IMR-90 (cell line): ENCODE results near the gene RERE. TPM values are rescaled to one million over a fixed set of nuclear protein-coding genes. Genes with fewer than 3 reads are reported as not detected.

Experiments used
- ATAC-seq: fragments of 200-7000 bp; cut with Tn5 transposase; 2 replicates; pipeline ENCODE4 v1.9.1; 2020; ENCODE audit warnings: low read depth, mild to moderate bottlenecking, moderate library complexity
- BruUV-seq: library from RNA; stranded (reverse); fragments of 400-500 nt; replicated peaks from 2 replicates; lab custom pipeline; 2021; lab: Mats Ljungman, UMichigan
- CTCF ChIA-PET: fragments of 300-600 bp; formaldehyde crosslinking; extraction: SDS; loops from one replicate; lab custom pipeline; 2021; ENCODE audit warnings: antibody characterized with exemption; lab: Yijun Ruan, JAX
- POLR2A ChIA-PET: fragments of 300-600 bp; sonication (Branson Sonifier 250); formaldehyde crosslinking; loops from one replicate; lab custom pipeline; 2022; ENCODE audit warnings: antibody characterized with exemption; ENCODE audit not compliant: unreplicated experiment; lab: Charles Lee
- DNase-seq: peaks from one replicate; pipeline ENCODE4 v3.0.0; 2013
- H2AFZ ChIP-seq: replicated peaks from 2 replicates; pipeline ENCODE3; 2013; ENCODE audit warnings: low read length, mild to moderate bottlenecking; ENCODE audit not compliant: poor library complexity
- H2AK5ac ChIP-seq: 2 replicates; pipeline ENCODE4 v1.6.1; 2013; ENCODE audit warnings: low read depth, low read length, inconsistent platforms
- H2AK9ac ChIP-seq: replicated peaks from 2 replicates; pipeline ENCODE3; 2013; ENCODE audit warnings: mild to moderate bottlenecking, low read depth, low read length, moderate library complexity; ENCODE audit not compliant: poor library complexity
- H2BK120ac ChIP-seq: 2 replicates; pipeline ENCODE4 v1.6.1; 2013; ENCODE audit warnings: low read depth, low read length, inconsistent platforms
- H2BK15ac ChIP-seq: 3 replicates; pipeline ENCODE4 v1.6.1; 2013; ENCODE audit warnings: low read depth, low read length, inconsistent platforms
- H2BK20ac ChIP-seq: 2 replicates; pipeline ENCODE4 v1.6.1; 2013; ENCODE audit warnings: low read depth, mild to moderate bottlenecking, inconsistent platforms, low read length, moderate library complexity
- H2BK5ac ChIP-seq: 2 replicates; pipeline ENCODE4 v1.6.1; 2013; ENCODE audit warnings: mild to moderate bottlenecking, low read depth, low read length, inconsistent platforms; ENCODE audit not compliant: poor library complexity, severe bottlenecking
- H3K14ac ChIP-seq: replicated peaks from 2 replicates; pipeline ENCODE4 v1.6.1; 2013; ENCODE audit warnings: low read depth, low read length, inconsistent platforms
- H3K18ac ChIP-seq: 2 replicates; pipeline ENCODE4 v1.6.1; 2013; ENCODE audit warnings: low read depth, low read length, control low read depth
- H3K23ac ChIP-seq: 2 replicates; pipeline ENCODE4 v1.6.1; 2013; ENCODE audit warnings: low read depth, low read length, inconsistent platforms
- H3K27ac ChIP-seq: 2 replicates; pipeline ENCODE4 v1.5.1; 2013; ENCODE audit warnings: mild to moderate bottlenecking, control low read depth, low read length; ENCODE audit not compliant: insufficient read depth
- H3K27me3 ChIP-seq: 2 replicates; pipeline ENCODE4 v1.6.1; 2013; ENCODE audit warnings: low read length; ENCODE audit not compliant: control insufficient read depth, insufficient read depth
- H3K36me3 ChIP-seq: 2 replicates; pipeline ENCODE4 v1.6.1; 2013; ENCODE audit warnings: low read length, mixed read lengths; ENCODE audit not compliant: control insufficient read depth, insufficient read depth
- H3K4ac ChIP-seq: 2 replicates; pipeline ENCODE4 v1.6.1; 2013; ENCODE audit warnings: low read depth, low read length, inconsistent platforms
- H3K4me1 ChIP-seq: 2 replicates; pipeline ENCODE4 v1.6.1; 2013; ENCODE audit warnings: low read length, mixed read lengths; ENCODE audit not compliant: control insufficient read depth, insufficient read depth
- H3K4me2 ChIP-seq: 2 replicates; pipeline ENCODE4 v1.6.1; 2013; ENCODE audit warnings: low read depth, mild to moderate bottlenecking, control low read depth, low read length, moderate library complexity
- H3K4me3 ChIP-seq: 2 replicates; pipeline ENCODE4 v1.5.1; 2013; ENCODE audit warnings: low read depth, mild to moderate bottlenecking, control low read depth, low read length, moderate library complexity; ENCODE audit not compliant: insufficient read depth
- H3K56ac ChIP-seq: 2 replicates; pipeline ENCODE4 v1.6.1; 2013; ENCODE audit warnings: low read length, inconsistent platforms; ENCODE audit not compliant: insufficient read depth; ENCODE audit errors: extremely low read depth
- H3K79me1 ChIP-seq, 2 experiments: 2 replicates each; pipeline ENCODE4 v1.6.1; 2013; ENCODE audit warnings: low read length in 2 of 2, inconsistent platforms in 1 of 2, low read depth in 1 of 2
- H3K9ac ChIP-seq: 2 replicates; pipeline ENCODE4 v1.6.1; 2013; ENCODE audit warnings: low read depth, low read length, control low read depth
- H3K9me1 ChIP-seq: 2 replicates; pipeline ENCODE4 v1.6.1; 2013; ENCODE audit warnings: low read length, inconsistent platforms; ENCODE audit not compliant: insufficient read depth
- H3K9me3 ChIP-seq: 2 replicates; pipeline ENCODE4 v1.6.1; 2013; ENCODE audit warnings: low read length; ENCODE audit not compliant: control insufficient read depth, insufficient read depth
- H4K20me1 ChIP-seq: 2 replicates; pipeline ENCODE4 v1.6.1; 2013; ENCODE audit warnings: low read length, inconsistent platforms; ENCODE audit not compliant: insufficient read depth
- H4K5ac ChIP-seq: 2 replicates; pipeline ENCODE4 v1.6.1; 2013; ENCODE audit warnings: mild to moderate bottlenecking, low read depth, low read length, control low read depth
- H4K8ac ChIP-seq, 2 experiments: 2 replicates each; pipeline ENCODE4 v1.6.1; 2013; ENCODE audit warnings: low read depth in 2 of 2, low read length in 2 of 2, control low read depth in 1 of 2, inconsistent platforms in 1 of 2
- H4K91ac ChIP-seq: 2 replicates; pipeline ENCODE4 v1.6.1; 2013; ENCODE audit warnings: low read depth, low read length, inconsistent platforms; ENCODE audit not compliant: insufficient read depth
- MAFK ChIP-seq: IDR thresholded peaks from 2 replicates; pipeline ENCODE4 v1.6.1; 2012; ENCODE audit warnings: low read depth, low read length, improper control_type of control experiment
- RCOR1 ChIP-seq: IDR thresholded peaks from 2 replicates; pipeline ENCODE4 v1.6.1; 2012; ENCODE audit warnings: mild to moderate bottlenecking, low read length, improper control_type of control experiment; ENCODE audit not compliant: insufficient replicate concordance
- RFX5 ChIP-seq: IDR thresholded peaks from 2 replicates; pipeline ENCODE4 v1.8.0; 2012; ENCODE audit warnings: low read depth, mild to moderate bottlenecking, low read length, moderate library complexity
- WGBS, 2 experiments: methylation state at CpG; one replicate each; pipeline versions ENCODE4 v1.1.5 to v1.1.7; 2013; ENCODE audit warnings: missing lambda C conversion rate in 2 of 2; ENCODE audit not compliant: insufficient read length in 1 of 2; ENCODE audit errors: extremely low coverage in 2 of 2; 5-methylcytosine and 5-hydroxymethylcytosine counted together
- dilution Hi-C: fragments of 300-500 bp; cut with HindIII; formaldehyde crosslinking; loops from one replicate; pipeline ENCODE4 v1.14.3; 2018; ENCODE audit warnings: low sequenced_read_pairs; ENCODE audit not compliant: unreplicated experiment
- in situ Hi-C: fragments of 300-500 bp; cut with MboI; formaldehyde crosslinking; loops from 3 replicates; pipeline ENCODE4 v1.14.3; 2019; ENCODE audit warnings: low sequenced_read_pairs, inconsistent platforms, mixed read lengths
- intact Hi-C: fragments of 100-400 bp; cut with micrococcal nuclease; formaldehyde crosslinking; loops from 2 replicates; pipeline ENCODE4 v1.10.0; 2022
- polyA plus RNA-seq, 3 experiments: library from polyadenylated mRNA; depleted of rRNA; stranded (reverse); fragments of >200 nt; gene quantifications; 2 replicates each; pipeline ENCODE4 v1.2.3, GENCODE V29; 2012; ENCODE audit warnings: low replicate concordance in 1 of 3
- total RNA-seq: library from RNA; depleted of rRNA; stranded (reverse); fragments of >200 nt; gene quantifications from 2 replicates; pipeline ENCODE4 v1.2.3, GENCODE V29; 2012

The RERE gene
- total and polyA plus RNA-seq, 2 of the 4 experiments (the other 2 are of a cell fraction), result 11.5 to 25.1 TPM

DNA sequence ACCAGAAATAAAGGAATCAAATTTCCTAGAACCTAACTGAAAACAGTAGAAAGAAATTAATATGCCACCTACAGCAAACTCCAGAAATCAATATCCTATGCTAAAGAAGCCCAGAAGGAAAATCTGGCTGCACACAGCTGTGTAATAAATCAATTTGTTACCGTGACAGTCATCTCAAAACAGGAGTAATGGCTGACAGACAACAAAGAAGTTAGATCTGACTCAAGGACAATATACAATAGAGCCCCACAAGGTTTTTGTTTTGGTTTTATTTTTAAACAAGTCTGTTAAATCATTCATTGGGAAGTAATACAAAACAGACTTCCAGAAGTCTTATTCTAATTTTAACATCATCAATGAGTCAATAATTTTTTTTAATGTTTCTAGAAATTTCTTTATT is 168.4 kb downstream of the RERE start:
- Histone ChIP-seq H3K79me1 (peaks cover 43 to 76% of the 10 kb centered on the region in 2 experiments), H3K4ac (no peak overlapping the region), H3K27me3 (no peaks in the 10 kb centered on the region), H3K56ac (no peak overlapping the region), H3K18ac (no peak overlapping the region), H3K9me1 (peaks cover 20% of the 10 kb centered on the region), H2AFZ (no peak overlapping the region), H3K9ac (no peak overlapping the region), H3K14ac (no peak overlapping the region), H4K20me1 (peaks cover 64% of the 10 kb centered on the region), H2AK5ac (no peak overlapping the region), H2BK20ac (no peak overlapping the region), H4K5ac (no peak overlapping the region), H4K8ac (0 out of 4 replicates have a peak overlapping the region, but pooled peaks of 1 of the 2 experiments have one; percentile 13), H4K91ac (no peak overlapping the region), H3K27ac (no peak overlapping the region), H2BK5ac (no peak overlapping the region), H3K9me3 (no peaks in the 10 kb centered on the region), H3K36me3 (peaks cover 11% of the 10 kb centered on the region), H2BK15ac (no peak overlapping the region), H2AK9ac (no peak overlapping the region), H3K4me3 (no peak overlapping the region), H2BK120ac (no peak overlapping the region), H3K4me1 (peaks cover 17% of the 10 kb centered on the region), H3K23ac (no peak overlapping the region), H3K4me2 (no peak overlapping the region)
- TF ChIP-seq RCOR1 (no peak), MAFK (no peak), RFX5 (no peak)
- DNase-seq (no peak), ATAC-seq (no peak)
- intact Hi-C loops (no loop called here), in situ Hi-C loops (no loop called here), dilution Hi-C loops (no loop called here)
- ChIA-PET CTCF (no interaction called here), POLR2A (no interaction called here)
- WGBS, 2 experiments, result no CpG with 5 or more reads among the region's 1 CpG
- BruUV-seq, result no TSS peak
